ENCODE data around the gene SBDS.
"Not testable (repeated sequence)": the region's sequence is repeated elsewhere in the genome, so short reads cannot be mapped to it uniquely, and the experiment has no call there.

DNA sequence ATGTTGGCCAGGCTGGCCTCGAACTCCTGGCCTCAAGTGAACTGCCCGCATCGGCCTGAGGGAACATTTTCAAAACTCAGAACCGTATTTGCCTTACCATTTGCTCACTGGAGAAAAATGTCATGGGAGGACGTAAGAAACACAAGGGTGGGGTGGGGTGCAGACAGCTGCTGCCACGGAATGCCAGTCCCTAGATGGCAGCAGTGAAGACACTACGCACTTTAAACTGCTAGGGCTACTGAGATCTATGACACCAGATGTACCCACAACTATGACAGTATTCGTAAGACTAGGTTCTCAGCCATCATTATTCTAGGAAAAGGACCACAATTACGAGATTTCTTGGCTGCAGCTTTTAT, 716 bp downstream of the SBDS start:
- TF ChIP-seq CTCF, POLR2A (IDR thresholded peaks at IDR 0.05): not testable (repeated sequence)

Measured in lower leg skin (tissue), 3 donors.